A673 (cell line): Measurements from ENCODE around the gene YOD1. TPM values are rescaled to one million over a fixed set of nuclear protein-coding genes. Genes with fewer than 3 reads are reported as not detected.

Experiments used
- BruUV-seq: library from RNA; stranded (reverse); fragments of 400-500 nt; replicated peaks from 2 replicates; lab custom pipeline; 2021; lab: Mats Ljungman, UMichigan
- CTCF ChIA-PET: fragments of 300-600 bp; sonication (Branson Sonifier 250); formaldehyde crosslinking; loops from one replicate; lab custom pipeline; 2022; ENCODE audit warnings: antibody characterized with exemption; lab: Charles Lee
- POLR2A ChIA-PET: fragments of 300-600 bp; sonication (Branson Sonifier 250); formaldehyde crosslinking; loops from one replicate; lab custom pipeline; 2022; ENCODE audit warnings: antibody characterized with exemption; ENCODE audit not compliant: low non-redundant PET; lab: Charles Lee
- DNase-seq: peaks from one replicate; pipeline ENCODE4 v3.0.0-alpha.2; 2015; ENCODE audit warnings: low spot score
- H3K27ac ChIP-seq: fragments of 200-600 bp; sonication (generic); 2 replicates; pipeline ENCODE4 v1.5.1; 2016; ENCODE audit warnings: mixed run types, low read depth, mild to moderate bottlenecking, mixed read lengths, antibody characterized with exemption, low read length; ENCODE audit not compliant: poor library complexity, severe bottlenecking
- H3K27me3 ChIP-seq: fragments of 200-600 bp; sonication (generic); replicated peaks from 2 replicates; pipeline ENCODE4 v1.6.1; 2017; ENCODE audit warnings: mixed run types, low read depth, mild to moderate bottlenecking, mixed read lengths, antibody characterized with exemption, low read length; ENCODE audit not compliant: insufficient read depth, poor library complexity
- H3K36me3 ChIP-seq: fragments of 200-600 bp; sonication (generic); 2 replicates; pipeline ENCODE4 v1.6.1; 2016; ENCODE audit warnings: mixed run types, mild to moderate bottlenecking, mixed read lengths, antibody characterized with exemption, low read length; ENCODE audit not compliant: insufficient read depth, poor library complexity, severe bottlenecking
- H3K4me1 ChIP-seq: fragments of 200-600 bp; sonication (generic); 2 replicates; pipeline ENCODE4 v1.6.1; 2017; ENCODE audit warnings: mixed run types, mild to moderate bottlenecking, mixed read lengths, antibody characterized with exemption, low read length; ENCODE audit not compliant: insufficient read depth, poor library complexity, severe bottlenecking
- H3K4me3 ChIP-seq: fragments of 200-600 bp; sonication (generic); 2 replicates; pipeline ENCODE4 v1.5.1; 2016; ENCODE audit warnings: low read depth, mixed run types, mild to moderate bottlenecking, mixed read lengths, low read length; ENCODE audit not compliant: poor library complexity, severe bottlenecking
- H3K9me3 ChIP-seq: fragments of 200-600 bp; sonication (generic); 2 replicates; pipeline ENCODE4 v1.6.1; 2016; ENCODE audit warnings: mixed run types, low read depth, mild to moderate bottlenecking, mixed read lengths, antibody characterized with exemption, low read length; ENCODE audit not compliant: poor library complexity, severe bottlenecking
- CTCF ChIP-seq: fragments of 300-800, 200-600 bp; sonication (generic); conservative IDR thresholded peaks from 2 replicates; pipeline ENCODE4 v1.5.1; 2017; ENCODE audit warnings: low read depth, mild to moderate bottlenecking, antibody characterized with exemption, low read length, moderate library complexity, mixed read lengths
- EZH2 ChIP-seq: fragments of 200-600 bp; sonication (generic); IDR thresholded peaks from 2 replicates; pipeline ENCODE4 v1.6.1; 2017; ENCODE audit warnings: borderline replicate concordance, low read depth, mild to moderate bottlenecking, mixed read lengths, antibody characterized with exemption, low read length; ENCODE audit not compliant: poor library complexity, severe bottlenecking
- intact Hi-C: fragments of 100-400 bp; cut with micrococcal nuclease; formaldehyde crosslinking; loops from one replicate; pipeline ENCODE4 v1.10.0; 2022; ENCODE audit not compliant: unreplicated experiment
- total RNA-seq: library from RNA; stranded (reverse); gene quantifications from 2 replicates; pipeline ENCODE4 v1.2.3, GENCODE V29; 2021

Gene YOD1
- total RNA-seq, 1 experiment from 2014 or later = 12.6 TPM

GRCh38 chr1:207031632-207032264, 19.3 kb downstream of the YOD1 start:
- TF ChIP-seq EZH2 = no peak
- no peak for TF ChIP-seq CTCF
- POLR2A ChIA-PET = no interaction called here
- DNase-seq = no peak
- Histone ChIP-seq H3K9me3 (no peaks in the 10 kb centered on the region), H3K4me3 (no peak overlapping the region), H3K27ac (no peak overlapping the region), H3K4me1 (peaks cover 8% of the 10 kb centered on the region), H3K27me3 (peaks cover 49% of the 10 kb centered on the region), H3K36me3 (no peaks in the 10 kb centered on the region)
- CTCF ChIA-PET = no interaction called here
- no TSS peak for BruUV-seq
- intact Hi-C loops = no loop called here

- Histone ChIP-seq H3K36me3 (no peaks in the 10 kb centered on the region), H3K27ac (no peak overlapping the region), H3K9me3 (no peaks in the 10 kb centered on the region), H3K27me3 (peaks cover 41% of the 10 kb centered on the region), H3K4me1 (peaks cover 8% of the 10 kb centered on the region), H3K4me3 (no peak overlapping the region)
- ChIA-PET CTCF (no interaction called here), POLR2A (no interaction called here)
- BruUV-seq = no TSS peak
- TF ChIP-seq CTCF (no peak), EZH2 (no peak)
- DNase-seq = no peak
- intact Hi-C loops = no loop called here
These were observed 20.0 kb downstream of the YOD1 start for GRCh38 chr1:207031016-207031415.

GRCh38 chr1:207030522-207031009, 20.4 kb downstream of the YOD1 start:
- TF ChIP-seq EZH2 = no peak
- no peak for TF ChIP-seq CTCF
- BruUV-seq = no TSS peak
- Histone ChIP-seq H3K4me1 (peaks cover 8% of the 10 kb centered on the region), H3K4me3 (no peak overlapping the region), H3K9me3 (no peaks in the 10 kb centered on the region), H3K36me3 (no peaks in the 10 kb centered on the region), H3K27me3 (peaks cover 40% of the 10 kb centered on the region), H3K27ac (no peak overlapping the region)
- no peak for DNase-seq
- ChIA-PET POLR2A (no interaction called here), CTCF (no interaction called here)
- intact Hi-C loops = no loop called here
